ENCODE results near the gene RAI1.

Gene RAI1

GRCh38 chr17:17852930-17853329 lies 171.7 kb downstream of the RAI1 start:
- DNase-seq: no peak

GRCh38 chr17:17853811-17854447 lies 172.7 kb downstream of the RAI1 start:
- DNase-seq: peak; percentile 23

- no peak for DNase-seq
Observed at GRCh38 chr17:17855976-17856375, 174.7 kb downstream of the RAI1 start.

- DNase-seq: no peak
Observed at GRCh38 chr17:17856386-17856785, 175.1 kb downstream of the RAI1 start.

DNA sequence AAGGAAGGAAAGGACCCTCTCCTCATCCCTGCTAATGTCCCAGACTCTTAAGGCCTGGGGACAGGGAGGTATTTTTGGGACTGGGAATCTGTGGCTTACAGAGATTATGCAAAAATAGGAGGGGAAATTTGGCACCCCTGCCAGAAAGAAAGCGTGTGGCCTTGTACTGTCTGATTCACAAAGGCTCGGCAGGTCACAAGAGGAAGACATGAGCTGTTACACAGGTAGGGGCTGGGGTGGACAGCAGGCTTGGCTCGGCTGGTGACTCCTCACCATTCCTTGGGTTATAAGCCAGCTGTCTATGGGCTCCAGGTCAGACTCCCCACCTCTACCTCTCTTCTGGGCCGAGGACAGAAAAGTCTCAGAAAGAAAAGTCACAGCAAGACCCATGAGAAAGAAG lies 176.2 kb downstream of the RAI1 start:
- DNase-seq: no peak

- DNase-seq: peak; percentile 45
Observed at GRCh38 chr17:17859909-17860765, 178.9 kb downstream of the RAI1 start.

DNA sequence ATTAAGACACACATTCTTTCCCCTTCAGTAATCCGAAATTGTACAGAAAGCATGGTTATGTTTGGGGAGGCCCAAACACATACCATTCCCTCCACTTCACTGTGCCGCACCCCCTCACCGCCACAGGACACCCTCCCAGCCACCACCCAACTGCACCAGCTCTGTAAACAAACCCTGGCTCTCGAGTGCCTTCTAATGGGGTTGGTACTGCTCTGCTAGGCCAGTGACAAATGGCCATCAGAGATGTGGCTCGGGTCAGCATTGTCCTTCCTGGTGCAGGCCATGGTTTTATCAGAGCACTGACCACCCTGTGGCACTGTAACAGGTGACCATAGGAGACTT lies 179.5 kb downstream of the RAI1 start:
- no peak for DNase-seq

All from T1000 (cell line).